Stimulated activated naive CD4-positive, alpha-beta T cell (primary cell): Measurements from ENCODE around the gene PARD6G.
"Not testable (repeated sequence)": the region's sequence is repeated elsewhere in the genome, so short reads cannot be mapped to it uniquely, and the experiment has no call there.

Experiments
- DNase-seq, 6 experiments: peaks; one replicate each; lab custom pipeline; 2025; lab: John Stamatoyannopoulos, UW

The PARD6G gene

DNA sequence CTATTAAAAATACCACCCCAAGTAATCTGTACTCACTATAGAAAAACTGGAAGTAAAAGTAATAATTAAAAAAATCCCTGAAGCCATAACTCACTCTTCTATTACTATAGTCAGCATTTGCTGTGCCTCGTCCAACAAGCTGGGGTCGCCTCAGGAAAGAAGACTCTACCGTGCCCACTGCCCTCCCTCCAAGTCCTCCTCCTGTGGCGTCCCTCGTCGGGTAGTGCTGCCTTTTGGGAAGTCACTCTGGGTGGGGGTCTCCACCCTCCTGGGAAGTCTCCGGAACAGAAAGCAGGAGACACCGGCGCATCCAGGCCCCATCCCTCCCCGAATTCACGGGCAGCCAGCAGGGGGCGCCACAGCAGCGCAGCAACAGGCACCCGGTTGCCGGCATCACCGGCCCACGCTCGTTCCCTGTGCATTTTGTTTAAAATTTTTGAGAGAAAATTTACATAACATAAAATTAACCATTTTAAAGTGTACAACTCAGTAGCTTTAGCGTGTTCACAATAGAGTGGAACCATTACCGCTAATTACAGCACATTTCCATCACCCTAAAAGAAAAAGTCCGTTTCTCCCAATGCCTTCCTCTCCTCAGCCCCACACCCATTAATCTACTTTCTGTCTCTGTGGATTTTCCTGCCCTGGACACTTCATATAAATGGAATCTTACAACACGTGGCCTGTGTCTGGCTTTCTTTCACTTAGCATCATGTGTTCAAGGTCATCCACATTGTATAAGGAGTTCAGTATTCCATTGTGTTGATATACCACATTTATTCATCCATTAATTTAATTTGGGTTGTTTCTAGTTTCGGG is 76.1 kb downstream of the PARD6G start:
- DNase-seq, result no peak

DNA sequence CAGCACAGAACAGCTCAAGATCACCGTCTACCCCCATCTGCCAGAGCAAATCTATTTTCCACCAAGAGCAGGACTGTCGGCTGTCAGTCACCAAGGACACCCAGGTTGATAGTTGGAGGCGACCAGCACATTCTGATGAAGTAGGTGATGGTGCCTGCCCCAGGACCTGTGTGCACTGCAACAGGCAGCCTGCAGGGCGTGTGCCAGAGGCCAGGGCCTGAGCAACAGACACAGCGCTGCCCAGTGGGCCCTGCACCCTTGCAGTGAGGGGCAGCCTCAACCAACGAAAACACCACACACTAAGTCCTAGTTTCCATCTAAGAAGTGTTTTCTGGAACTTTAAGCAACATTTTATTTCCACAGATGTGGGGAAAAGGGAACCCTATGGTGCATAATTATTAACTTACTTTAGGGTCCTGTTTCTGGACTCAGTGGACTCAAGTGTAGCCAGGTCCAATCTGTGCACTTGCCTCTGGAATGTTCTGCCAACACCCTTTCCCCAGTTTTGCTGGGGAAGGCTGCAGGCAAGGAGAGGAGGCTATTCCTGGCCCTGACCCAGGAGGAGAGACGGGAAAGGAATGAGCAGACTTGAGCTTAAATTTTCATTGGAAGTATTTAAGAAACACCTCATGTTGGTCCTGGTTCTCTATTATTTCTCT is 76.8 kb downstream of the PARD6G start:
- DNase-seq, result no peak

DNA sequence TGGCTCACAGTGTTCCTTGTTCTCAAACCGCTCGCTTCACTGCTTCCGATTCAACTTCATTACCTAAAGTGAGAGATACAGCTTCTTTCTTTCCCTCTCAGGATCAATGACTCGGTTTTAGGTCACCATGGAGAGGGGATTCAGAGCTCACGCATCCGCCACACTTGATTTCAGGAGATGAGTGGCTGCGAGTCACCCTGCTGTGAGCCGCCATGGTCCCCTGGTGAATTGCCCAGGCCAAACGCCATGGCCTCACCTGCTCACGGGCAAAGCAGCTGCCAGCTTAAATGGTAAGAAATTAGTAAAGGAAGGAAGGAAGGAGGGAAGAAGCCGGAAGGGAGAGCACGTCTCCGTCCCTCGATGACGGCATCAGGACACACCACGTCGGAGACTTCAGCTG is 77.7 kb downstream of the PARD6G start:
- no peak for DNase-seq

DNA sequence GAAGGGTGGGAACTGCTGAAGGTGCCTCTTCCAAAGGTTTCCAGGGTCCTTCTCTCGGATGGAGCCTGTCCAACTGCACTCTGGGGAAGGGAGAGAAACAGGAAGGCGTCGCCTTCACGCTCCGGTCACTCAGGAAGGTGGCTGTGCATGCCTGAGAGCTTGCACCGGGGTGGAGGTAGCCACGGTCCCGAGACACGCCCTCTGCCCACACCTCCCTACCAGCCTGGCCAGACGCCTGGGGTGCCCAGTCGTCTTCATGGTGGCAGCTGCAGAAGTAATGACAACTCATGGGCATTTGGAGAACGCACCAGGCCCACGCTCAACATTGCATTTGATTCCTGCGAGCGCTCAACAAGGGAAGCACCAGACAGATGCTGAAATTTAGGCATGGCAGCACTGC is 78.3 kb downstream of the PARD6G start:
- no peak for DNase-seq

DNA sequence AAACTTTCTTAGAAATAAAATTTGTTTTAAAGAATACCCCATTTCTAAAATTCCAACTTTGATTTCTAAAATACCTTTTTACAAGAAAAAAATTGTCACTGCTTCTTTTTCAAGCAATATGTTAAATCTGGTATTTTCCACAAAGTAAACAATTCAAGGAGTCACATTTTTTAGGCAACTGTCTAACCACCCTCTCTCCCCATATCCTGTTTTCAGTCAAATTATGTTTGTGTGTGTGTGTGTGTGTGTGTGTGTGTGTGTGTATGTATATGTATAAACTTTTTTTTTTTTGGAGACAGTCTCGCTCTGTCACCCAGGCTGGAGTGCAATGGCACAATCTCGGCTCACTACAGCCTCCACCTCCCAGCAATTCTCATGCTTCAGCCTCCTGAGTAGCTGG is 79.0 kb downstream of the PARD6G start:
- no peak for DNase-seq

DNA sequence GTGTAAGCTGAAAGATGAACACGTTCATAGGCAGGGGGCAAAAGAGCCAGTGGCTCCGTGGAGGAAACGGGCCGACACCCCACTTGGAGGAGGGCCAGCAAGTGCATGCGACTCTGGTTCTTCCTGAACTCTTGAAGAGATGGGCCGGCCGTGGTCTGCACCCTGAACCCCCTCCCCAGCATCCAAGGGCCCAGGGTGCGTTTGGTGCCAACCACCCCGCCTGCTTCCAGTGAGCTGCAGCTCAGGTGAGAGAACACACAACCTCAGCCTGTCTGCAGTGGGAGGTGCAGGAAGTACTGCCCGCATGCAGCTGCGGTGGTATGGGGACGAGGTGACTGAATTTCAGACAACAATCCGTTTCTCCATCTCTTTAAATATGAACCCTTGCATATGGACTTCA is 79.4 kb downstream of the PARD6G start:
- no peak for DNase-seq

DNA sequence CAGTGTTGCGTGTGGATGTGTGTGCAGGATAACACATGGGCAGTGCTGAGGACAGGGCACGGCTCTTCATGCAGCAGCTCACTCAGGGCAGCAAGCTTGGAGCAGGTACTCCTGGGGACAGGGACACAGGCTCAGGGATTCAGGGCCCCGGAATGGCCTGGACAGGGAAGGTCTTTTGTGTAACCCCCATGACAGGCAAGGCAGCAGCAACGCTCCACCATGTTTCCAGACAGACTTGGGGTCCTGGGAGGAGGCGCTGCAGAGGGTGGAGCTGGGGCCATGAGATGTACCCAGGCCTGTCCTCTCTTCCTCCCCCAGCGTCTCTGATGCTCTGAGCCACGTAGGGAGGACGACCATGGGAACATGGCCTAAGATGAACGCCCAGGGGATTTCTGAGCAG is 80.0 kb downstream of the PARD6G start:
- DNase-seq, result no peak

DNA sequence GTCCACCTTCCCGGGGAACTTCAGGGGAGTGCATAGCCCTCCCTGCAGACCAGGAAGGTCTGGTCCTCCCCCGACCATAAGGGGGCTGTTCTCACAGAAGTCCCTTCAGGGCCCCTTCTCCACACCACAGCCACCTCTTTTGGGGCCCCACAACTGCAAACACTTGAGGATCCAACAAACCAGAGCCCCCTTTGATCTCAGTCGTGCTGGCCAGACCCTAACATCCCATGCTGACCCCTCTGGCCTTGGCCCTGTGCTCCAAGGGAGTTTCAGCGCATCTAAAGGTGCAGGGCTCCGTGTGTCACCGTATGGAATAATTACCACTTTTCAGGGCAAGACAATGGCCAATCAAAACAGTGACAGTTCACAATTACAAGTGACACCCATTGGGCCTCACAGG is 80.6 kb downstream of the PARD6G start:
- DNase-seq, result no peak

DNA sequence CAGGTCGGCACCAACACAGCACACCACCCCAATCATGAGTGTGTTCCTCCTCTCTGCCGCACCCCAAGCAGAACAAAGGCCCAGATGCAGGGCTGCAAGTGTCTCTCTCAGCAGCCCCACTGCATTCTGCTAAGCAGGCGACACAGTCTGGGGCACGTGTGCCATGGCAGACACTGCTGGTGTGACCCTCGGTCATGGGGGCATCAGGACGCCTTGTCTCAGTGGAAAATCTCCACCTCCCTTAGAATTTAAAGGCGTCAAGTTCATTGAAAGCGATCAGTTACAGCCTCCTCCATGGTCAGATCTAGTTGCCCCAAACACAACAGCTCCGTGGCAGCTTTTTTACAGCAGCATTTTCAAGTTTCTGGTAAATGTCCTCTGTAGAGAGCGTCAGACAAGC is 81.1 kb downstream of the PARD6G start:
- DNase-seq, result no peak

DNA sequence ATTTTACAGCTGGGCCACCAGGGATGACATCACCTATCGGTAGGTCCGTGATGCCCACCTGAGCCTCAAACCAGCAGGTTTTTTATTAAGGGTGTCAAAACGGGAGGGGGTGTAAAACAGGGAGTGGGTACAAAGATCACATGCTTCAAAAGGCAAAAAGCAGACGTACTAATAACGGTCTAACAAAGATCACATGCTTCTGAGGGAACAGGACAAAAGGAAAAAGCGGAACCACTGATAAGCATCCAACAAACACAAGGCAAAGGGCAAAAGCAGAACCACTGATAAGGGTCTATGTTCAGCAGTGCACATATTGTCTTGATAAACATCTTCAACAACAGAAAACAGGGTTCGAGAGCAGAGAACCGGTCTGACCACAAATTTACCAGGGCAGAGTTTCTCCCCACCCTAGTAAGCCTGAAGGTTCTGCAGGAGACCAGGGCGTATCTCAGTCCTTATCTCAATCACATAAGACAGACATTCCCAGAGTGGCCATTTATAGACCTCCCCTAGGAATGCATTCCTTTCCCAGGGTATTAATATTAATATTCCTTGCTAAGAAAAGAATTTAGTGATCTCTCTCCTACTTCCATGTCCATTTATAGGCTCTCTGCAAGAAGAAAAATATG is 82.5 kb downstream of the PARD6G start:
- not testable (repeated sequence) for DNase-seq

DNA sequence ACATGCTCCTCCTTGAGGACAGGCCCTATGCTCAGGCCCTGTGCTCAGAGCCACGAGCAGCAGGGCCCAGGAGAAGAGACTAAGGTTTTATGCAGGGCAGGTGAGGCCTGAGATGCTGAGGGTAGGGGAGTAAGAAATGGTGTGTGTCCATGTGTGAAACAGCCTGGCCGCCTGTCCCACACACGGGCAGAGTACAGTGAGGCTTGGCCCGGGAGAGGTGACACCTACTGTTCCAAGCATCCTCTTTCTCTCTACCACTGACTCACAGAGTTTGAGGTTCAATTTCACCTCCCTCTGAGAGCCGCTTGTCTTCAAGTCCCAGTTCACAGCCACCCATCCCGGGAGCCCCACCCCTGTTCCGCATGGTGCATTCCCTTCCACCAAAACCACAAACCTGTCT is 84.1 kb downstream of the PARD6G start:
- no peak for DNase-seq

DNA sequence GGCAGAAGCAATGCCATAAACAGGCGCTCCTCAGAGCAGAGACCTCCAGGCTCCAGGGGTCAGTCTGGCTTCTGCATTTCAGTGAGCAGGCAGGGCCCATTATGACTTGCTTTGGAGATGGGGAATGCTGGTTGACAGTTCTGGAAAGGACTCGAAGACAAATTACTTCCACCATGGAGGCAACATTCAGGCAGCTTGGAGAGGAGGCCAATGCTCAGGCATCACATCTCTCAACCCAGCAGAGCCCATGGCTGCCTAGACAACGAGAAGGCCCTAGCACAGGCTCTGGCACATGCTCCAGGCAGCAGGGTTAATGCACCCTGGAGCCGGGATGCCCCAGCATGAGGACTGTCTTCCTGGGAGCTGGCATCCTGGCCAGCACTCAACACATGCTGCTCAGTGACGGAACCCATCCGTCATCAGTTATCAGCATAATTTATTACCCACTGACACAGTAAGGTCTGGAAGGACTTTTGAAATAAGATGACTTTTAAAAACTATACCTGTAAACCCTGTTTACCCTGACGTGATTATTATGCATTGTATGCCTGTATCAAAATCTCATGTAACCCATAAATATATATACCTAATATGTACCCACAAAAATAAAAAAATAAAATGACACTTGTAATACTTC is 85.4 kb downstream of the PARD6G start:
- no peak for DNase-seq

DNA sequence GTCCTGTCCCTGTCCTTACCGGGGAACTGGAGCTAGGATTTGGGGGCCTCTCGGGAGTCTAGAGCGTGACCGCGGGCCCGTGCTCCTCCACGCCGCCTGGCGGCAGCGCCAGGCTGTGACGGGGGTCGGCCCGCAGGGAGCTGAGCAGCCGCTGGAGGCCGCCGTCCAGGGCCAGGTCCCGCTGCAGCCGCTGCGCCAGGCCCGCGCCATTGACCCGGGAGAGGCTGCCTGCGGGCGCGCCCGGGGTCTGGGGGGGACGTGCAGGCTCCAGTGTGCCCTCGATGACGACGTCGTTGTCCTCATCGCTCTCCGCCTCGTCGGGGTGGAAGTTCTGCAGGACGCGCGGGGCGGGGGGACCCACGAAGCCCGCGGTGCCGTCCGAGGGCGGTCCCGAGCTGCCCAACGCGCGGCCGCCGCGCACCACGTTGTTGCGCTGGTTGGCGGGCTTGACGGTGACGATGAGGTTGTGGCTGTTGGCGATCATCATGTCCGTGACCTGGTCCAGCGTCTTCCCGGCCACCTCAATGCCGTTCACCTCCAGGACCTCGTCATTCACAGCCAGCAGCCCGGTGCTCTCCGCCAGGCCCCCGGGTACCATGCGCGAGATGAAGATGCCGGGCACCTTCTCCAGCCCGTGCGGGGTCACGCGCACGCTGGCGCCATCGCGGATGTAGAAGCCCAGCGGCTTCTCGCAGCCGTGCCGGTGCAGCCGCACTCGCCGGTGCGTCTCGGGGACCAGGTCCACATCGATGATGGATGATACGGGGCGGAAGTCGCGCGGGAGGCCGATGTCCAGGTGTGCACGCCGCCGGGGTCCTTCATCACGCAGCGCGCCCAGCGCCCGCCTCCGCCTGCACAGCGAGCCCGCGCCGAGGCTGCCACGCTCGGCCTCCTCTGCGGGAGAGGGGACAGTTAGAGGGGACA is 87.3 kb downstream of the PARD6G start:
- peak in 1 of 6 experiments; percentile 10 for DNase-seq

DNA sequence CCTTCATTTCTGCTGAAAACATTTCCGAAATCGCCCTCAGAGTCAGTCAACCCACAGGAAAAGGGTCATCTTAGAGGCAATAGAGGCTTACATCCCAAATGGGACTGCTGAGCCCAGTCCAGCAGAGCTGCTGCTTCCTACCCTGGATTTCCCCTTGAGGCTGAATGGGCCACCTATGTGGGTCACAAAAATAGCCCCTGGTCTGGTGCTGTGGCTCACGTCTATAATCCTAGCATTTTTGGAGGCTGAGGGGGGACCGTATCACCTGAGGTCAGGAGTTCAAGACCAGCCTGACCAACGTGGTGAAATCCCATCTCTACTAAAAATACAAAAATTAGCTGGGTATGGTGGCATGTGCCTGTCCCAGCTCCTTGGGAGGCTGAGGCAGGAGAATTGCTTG is 88.9 kb downstream of the PARD6G start:
- DNase-seq, result no peak

DNA sequence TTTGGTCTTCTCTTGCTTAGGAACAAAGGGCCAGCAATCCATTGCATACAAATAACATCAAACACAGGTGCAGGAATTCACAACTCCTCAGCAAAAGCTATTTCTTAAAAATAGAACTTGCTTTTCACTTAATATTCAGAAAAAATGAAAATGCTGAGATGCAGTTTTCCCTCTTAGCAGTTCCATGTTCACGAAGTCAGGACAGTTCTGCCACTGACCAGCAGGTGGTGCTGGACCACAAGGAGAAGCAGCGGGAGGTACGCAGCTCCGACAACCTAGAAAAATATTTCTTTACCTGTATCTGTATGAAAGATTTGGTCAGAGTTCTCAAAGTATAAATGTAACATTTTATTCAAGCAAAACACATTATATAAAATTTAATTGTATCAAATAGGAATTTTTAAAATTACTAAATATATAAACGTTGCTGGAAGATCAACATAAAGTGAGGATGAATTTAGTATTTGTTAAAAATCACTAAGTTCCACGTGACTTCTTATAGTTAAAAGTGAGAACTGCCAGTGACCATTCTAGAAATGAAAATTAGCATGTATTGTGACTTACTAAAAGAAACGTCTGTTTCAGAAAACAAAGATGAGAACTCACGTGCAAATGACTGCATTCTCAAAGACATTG is 89.5 kb downstream of the PARD6G start:
- peak; percentile 18 to 54 (median 44) for DNase-seq

DNA sequence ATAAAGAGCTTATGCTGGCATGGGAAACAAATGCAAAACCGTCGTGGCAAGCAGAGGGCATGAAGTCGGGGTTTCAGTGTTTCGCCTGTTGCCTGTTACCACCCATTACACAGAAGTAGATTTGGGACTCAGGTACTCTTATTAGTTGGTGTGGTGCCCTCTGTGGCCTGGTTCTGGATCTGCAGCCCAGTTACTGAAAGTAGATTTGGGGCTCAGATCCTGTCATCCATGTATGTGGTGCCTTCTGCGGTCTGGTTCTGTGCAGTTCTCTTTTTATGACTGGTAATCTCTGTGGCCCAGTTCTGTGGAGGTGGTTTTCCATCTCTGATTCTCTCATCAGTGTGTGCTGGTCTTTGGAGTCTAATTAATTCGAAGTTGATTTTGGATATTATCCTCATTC is 93.0 kb downstream of the PARD6G start:
- DNase-seq, result no peak

DNA sequence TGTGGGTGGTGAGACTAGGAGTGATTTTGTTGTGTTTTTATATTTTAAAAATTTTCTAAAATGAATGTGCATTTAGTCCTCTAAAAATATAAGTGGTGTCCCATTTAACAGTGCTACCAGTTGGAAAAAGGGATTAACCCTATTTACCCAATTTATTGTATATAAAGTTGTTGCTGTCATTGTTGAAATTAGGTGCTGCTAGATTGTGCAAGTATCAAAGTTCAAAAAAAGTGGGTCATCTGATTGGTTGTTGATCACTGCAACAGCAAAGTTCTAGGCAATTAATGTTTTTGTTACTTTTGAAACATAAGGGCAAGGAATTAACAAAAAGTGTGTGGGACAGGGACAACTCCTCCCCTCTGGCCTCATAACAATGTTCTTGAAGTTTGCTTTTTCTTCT is 97.6 kb downstream of the PARD6G start:
- no peak for DNase-seq

DNA sequence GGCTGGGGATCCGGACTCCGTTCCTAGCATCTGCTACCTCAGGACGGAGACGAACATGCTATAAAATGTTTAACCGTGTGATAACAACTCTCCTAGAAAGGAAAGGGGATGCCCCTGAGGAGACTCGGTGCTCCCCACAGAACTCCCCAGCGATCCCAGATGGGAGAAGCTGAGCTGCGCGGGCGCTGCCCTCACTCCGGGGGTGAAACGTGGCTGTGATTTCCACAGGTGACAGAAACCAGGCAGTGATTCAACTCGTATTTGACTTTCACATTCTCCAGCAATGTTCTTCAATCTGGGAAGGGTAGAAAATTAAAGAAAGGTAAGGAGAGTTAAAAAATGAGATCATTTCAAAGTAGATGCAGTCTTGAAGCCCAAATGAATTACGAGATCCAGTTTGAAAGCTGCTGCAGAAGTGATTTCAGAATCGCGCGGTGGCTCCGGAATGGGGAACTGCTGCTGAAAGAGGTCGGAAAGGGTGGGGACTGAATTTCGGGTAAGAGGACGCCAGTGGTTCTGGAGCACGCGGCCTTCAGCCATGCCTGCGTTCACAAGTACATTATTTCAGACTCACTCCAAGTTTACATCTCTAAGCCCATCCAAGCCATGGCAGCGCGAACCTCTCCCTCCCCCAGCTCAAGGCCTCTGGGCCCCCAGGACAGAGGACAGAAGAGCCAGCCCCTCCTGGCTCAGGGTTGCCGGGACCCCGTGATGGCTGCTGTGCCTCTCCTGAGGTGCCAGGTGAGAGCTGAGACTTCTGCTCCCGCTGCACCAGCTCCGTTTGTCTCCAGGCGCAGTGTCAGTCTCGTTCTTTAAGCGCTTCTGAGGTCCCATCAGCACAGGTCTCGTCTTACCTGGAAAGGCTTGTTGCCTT is 98.8 kb downstream of the PARD6G start:
- DNase-seq, result no peak

DNA sequence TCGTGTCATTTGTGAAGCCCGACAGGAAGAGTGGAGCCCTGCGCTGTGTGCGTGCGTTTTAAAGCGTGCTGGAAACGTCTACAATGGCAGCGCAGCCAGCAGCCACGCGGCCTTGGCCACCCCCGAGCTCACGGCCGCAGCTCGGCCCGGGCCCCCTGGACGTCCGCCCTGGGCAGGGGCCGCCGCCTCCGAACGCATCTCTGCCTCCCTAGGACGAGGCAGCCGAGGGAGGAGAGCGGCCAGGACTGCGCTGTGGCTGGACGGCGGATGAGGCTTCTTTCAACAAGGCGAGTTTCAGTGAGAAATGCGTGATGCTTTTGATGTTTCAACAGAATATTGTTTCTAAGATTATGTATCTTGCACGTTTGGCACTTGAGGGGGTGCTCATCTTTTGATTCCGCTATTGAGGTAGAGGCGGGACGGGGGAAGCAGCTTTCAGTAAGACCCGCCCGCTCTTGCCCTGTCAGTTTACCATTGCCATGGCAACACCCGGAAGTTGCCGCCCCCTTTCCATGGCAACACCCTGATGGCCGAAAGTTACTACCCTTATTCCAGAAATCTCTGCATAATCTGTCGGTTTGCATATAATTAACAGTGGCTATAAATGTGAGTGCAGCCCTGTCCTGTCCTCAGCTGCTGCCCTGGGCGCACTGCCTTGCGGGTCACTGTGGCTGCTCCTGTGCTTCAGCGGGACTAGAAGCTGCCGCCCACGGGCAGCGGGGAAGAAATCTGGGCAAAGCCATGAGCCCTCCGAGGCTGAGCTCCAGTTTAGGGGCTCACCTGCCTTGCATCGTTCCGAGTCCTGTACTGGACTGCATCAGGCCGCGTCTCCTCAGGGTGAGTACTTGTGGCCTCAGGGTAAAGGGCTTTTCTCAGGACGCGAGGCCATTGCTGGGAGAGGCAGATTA is 99.6 kb downstream of the PARD6G start:
- peak; percentile 32 to 67 (median 56) for DNase-seq
